Mesothelial cell of epicardium (in vitro differentiated cells): ENCODE data around the gene NMRK2. TPM values are rescaled to one million over a fixed set of nuclear protein-coding genes. Genes with fewer than 3 reads are reported as not detected.

Source experiments
- DNase-seq, 2 experiments: peaks; one replicate each; pipeline ENCODE4 v3.0.0; 2021; ENCODE audit warnings: low spot score in 2 of 2; ENCODE audit not compliant: unreplicated experiment in 2 of 2
- H3K27ac Mint-ChIP-seq: 2 replicates; pipeline ENCODE4 v1.8.0; 2021; ENCODE audit warnings: mixed read lengths
- H3K27me3 Mint-ChIP-seq: 2 replicates; pipeline ENCODE4 v1.8.0; 2021; ENCODE audit warnings: low read depth, mixed read lengths
- H3K36me3 Mint-ChIP-seq: 2 replicates; pipeline ENCODE4 v1.8.0; 2021; ENCODE audit warnings: mixed read lengths
- H3K4me1 Mint-ChIP-seq: 2 replicates; pipeline ENCODE4 v1.8.0; 2021; ENCODE audit warnings: mixed read lengths
- H3K4me3 Mint-ChIP-seq: 2 replicates; pipeline ENCODE4 v1.8.0; 2021; ENCODE audit warnings: mild to moderate bottlenecking, moderate library complexity, mixed read lengths
- H3K9me3 Mint-ChIP-seq: 2 replicates; pipeline ENCODE4 v1.8.0; 2021; ENCODE audit warnings: mixed read lengths
- CTCF ChIP-seq: fragments of 200-600 bp; sonication (generic); IDR thresholded peaks from one replicate; pipeline ENCODE4 v1.5.0; 2021; ENCODE audit warnings: antibody characterized with exemption; ENCODE audit not compliant: unreplicated experiment
- total RNA-seq: library from RNA; stranded (reverse); gene quantifications from 3 replicates; pipeline ENCODE4 v1.2.1, GENCODE V29; 2021

Gene NMRK2
- total RNA-seq, 1 donor from 2014 or later = not detected

GRCh38 chr19:3984584-3984907 lies 51.7 kb downstream of the NMRK2 start:
- Mint-ChIP-seq H3K36me3 (peaks cover 25% of the 10 kb centered on the region), H3K4me3 (peak overlapping the region; percentile 99), H3K4me1 (peaks cover 39% of the 10 kb centered on the region), H3K9me3 (no peaks in the 10 kb centered on the region), H3K27ac (peak overlapping the region; percentile 99), H3K27me3 (peaks cover 4% of the 10 kb centered on the region)
- TF ChIP-seq CTCF = no peak
- DNase-seq = no peak

- TF ChIP-seq CTCF = no peak
- DNase-seq = peak; percentile 91 to 94
- Mint-ChIP-seq H3K9me3 (no peaks in the 10 kb centered on the region), H3K4me3 (peak within 1 kb of the TSS; percentile 99), H3K36me3 (peaks cover 24% of the 10 kb centered on the region), H3K27ac (peak within 1 kb of the TSS; percentile 99), H3K4me1 (peaks cover 40% of the 10 kb centered on the region), H3K27me3 (peaks cover 4% of the 10 kb centered on the region)
These were observed 52.2 kb downstream of the NMRK2 start, which contains the start of gene EEF2 for GRCh38 chr19:3984908-3985642. Gene EEF2 (minus strand): TSS chr19:3985463. CDS start chr19:3985380, 83 bp downstream.

- DNase-seq = no peak
- Mint-ChIP-seq H3K4me1 (peaks cover 42% of the 10 kb centered on the region), H3K27me3 (peaks cover 4% of the 10 kb centered on the region), H3K9me3 (no peaks in the 10 kb centered on the region), H3K27ac (peak overlapping the region; percentile 99), H3K36me3 (peaks cover 24% of the 10 kb centered on the region), H3K4me3 (peak overlapping the region; percentile 99)
- TF ChIP-seq CTCF = no peak
These were observed 52.9 kb downstream of the NMRK2 start for GRCh38 chr19:3985643-3986259.

GRCh38 chr19:3986260-3987041 lies 53.6 kb downstream of the NMRK2 start:
- H3K27ac Mint-ChIP-seq = peak overlapping the region; percentile 95
- peaks cover 40% of the 10 kb centered on the region for H3K4me1 Mint-ChIP-seq
- peak overlapping the region; percentile 99 for H3K4me3 Mint-ChIP-seq
- H3K36me3 Mint-ChIP-seq = peaks cover 21% of the 10 kb centered on the region
- peak; percentile 45 for TF ChIP-seq CTCF
- DNase-seq = no peak
- no peaks in the 10 kb centered on the region for H3K9me3 Mint-ChIP-seq
- H3K27me3 Mint-ChIP-seq = peaks cover 4% of the 10 kb centered on the region

GRCh38 chr19:3987619-3988371 lies 54.9 kb downstream of the NMRK2 start:
- Mint-ChIP-seq H3K4me3 (peak overlapping the region; percentile 56), H3K27me3 (peaks cover 4% of the 10 kb centered on the region), H3K27ac (peak overlapping the region; percentile 79), H3K4me1 (peaks cover 36% of the 10 kb centered on the region), H3K9me3 (no peaks in the 10 kb centered on the region), H3K36me3 (peaks cover 15% of the 10 kb centered on the region)
- DNase-seq = peak; percentile 83 to 91
- TF ChIP-seq CTCF = peak; percentile 84
